ENCODE data around the gene PLB1. TPM values are rescaled to one million over a fixed set of nuclear protein-coding genes. Genes with fewer than 3 reads are reported as not detected.

Gene PLB1
- total RNA-seq, 1 experiment from 2014 or later: 0.91 TPM

DNA sequence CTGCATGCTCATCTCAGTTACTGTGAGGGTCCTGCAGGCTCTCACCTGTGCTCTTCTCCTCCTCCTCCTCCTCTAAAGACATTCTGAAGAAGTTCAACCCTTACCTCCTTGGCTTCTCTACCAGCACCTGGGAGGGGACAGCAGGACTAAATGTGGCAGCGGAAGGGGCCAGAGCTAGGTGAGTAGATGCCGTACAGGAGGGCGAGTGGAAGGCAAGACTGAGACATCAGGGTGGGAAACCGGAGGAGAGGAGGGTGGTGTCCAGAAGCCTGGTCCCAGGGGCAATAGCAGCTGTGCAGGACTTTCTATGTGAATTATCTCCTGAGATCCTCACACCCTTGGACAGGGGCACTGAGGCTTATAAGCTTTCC is 124.9 kb downstream of the PLB1 start:
- H3K9me3 Mint-ChIP-seq (ENCODE audit: unreplicated experiment): no peaks in the 10 kb centered on the region
- ChIA-PET CTCF (interaction anchor here (0.7 to 1.5 kb wide), 5 partner anchors 11 to 937 kb away, joined by 3 to 5 read pairs (median 4); no protein-coding TSS in a partner anchor), POLR2A (interaction anchor here (0.7 to 1.9 kb wide), 10 partner anchors 10 to 134 kb away, joined by 3 to 12 read pairs (median 4); partner anchors contain the start of gene PPP1CB)
- intact Hi-C loops (cut with micrococcal nuclease): loop anchor here (1.0 kb wide), 2 partner anchors 26 to 133 kb away; no protein-coding TSS in a partner anchor
- BruUV-seq (replicated peaks): no TSS peak
- H3K27ac Mint-ChIP-seq (ENCODE audit: low read depth, unreplicated experiment): peak overlapping the region; percentile 98
- DNase-seq (ENCODE audit: unreplicated experiment): no peak
- peaks cover 27% of the 10 kb centered on the region for H3K4me1 Mint-ChIP-seq (ENCODE audit: insufficient read depth, unreplicated experiment)
- H3K4me3 Mint-ChIP-seq (ENCODE audit: unreplicated experiment): no peak overlapping the region
- no peaks in the 10 kb centered on the region for H3K27me3 Mint-ChIP-seq (ENCODE audit: insufficient read depth, unreplicated experiment)
- TF ChIP-seq, protein P1, sequence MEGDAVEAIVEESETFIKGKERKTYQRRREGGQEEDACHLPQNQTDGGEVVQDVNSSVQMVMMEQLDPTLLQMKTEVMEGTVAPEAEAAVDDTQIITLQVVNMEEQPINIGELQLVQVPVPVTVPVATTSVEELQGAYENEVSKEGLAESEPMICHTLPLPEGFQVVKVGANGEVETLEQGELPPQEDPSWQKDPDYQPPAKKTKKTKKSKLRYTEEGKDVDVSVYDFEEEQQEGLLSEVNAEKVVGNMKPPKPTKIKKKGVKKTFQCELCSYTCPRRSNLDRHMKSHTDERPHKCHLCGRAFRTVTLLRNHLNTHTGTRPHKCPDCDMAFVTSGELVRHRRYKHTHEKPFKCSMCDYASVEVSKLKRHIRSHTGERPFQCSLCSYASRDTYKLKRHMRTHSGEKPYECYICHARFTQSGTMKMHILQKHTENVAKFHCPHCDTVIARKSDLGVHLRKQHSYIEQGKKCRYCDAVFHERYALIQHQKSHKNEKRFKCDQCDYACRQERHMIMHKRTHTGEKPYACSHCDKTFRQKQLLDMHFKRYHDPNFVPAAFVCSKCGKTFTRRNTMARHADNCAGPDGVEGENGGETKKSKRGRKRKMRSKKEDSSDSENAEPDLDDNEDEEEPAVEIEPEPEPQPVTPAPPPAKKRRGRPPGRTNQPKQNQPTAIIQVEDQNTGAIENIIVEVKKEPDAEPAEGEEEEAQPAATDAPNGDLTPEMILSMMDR (IDR thresholded peaks at IDR 0.05; ENCODE audit: unreplicated experiment): no peak
- H3K36me3 Mint-ChIP-seq (ENCODE audit: insufficient read depth, unreplicated experiment): no peaks in the 10 kb centered on the region

DNA sequence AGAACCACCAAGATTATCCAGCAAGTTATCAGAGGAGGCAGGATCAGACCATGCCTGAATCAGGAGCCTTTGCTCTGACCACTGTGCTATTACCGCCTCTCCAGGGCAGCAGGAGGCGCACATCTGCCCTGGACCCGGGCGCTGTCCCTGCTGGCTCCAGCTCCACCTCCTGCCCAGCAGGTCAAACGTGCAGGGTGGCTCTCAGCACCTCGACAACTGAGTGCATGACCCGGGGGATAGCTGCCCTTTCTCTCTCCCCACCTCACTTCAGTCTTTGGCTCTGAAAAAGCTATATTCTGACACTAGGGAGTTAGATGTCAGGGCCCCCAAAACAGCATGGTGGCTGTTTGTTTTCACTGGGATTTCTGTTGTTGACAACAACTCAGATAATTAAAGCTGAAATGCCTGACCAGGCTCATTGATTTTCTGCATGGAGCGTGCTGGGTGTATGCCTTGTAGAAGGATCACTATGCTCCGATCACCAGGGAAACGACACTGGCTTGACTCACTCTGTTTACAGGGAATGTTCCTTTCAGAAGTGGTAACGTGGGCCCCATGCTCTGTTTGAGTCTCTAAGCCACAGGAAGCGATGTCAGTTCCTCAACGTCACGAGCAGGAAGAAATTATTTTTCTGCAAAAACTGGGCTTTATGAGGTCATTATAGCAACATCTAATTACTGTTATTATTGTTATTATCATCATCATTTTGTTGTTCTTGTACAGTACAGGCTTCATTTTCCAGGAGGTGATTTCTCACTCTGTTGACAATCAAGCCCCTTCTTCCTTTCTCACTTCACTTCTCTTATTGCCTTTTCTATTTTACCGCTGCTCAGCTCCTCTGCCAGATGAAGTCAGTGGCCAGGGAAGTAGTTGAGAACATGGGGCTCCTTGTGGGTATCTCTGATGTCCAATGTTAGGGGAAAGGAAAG is 125.6 kb downstream of the PLB1 start:
- intact Hi-C loops (cut with micrococcal nuclease): loop anchor here (1.0 kb wide), 2 partner anchors 27 to 132 kb away; no protein-coding TSS in a partner anchor
- CTCF ChIA-PET: interaction anchor here (0.6 to 1.5 kb wide), 9 partner anchors 10 to 938 kb away, joined by 3 to 5 read pairs (median 4); no protein-coding TSS in a partner anchor
- H3K27ac Mint-ChIP-seq (ENCODE audit: low read depth, unreplicated experiment): peak overlapping the region; percentile 98
- H3K4me1 Mint-ChIP-seq (ENCODE audit: insufficient read depth, unreplicated experiment): peaks cover 27% of the 10 kb centered on the region
- POLR2A ChIA-PET: interaction anchor here (0.6 to 1.9 kb wide), 15 partner anchors 11 to 133 kb away, joined by 3 to 12 read pairs (median 4); partner anchors contain the start of gene PPP1CB
- H3K9me3 Mint-ChIP-seq (ENCODE audit: unreplicated experiment): no peaks in the 10 kb centered on the region
- no peaks in the 10 kb centered on the region for H3K36me3 Mint-ChIP-seq (ENCODE audit: insufficient read depth, unreplicated experiment)
- H3K27me3 Mint-ChIP-seq (ENCODE audit: insufficient read depth, unreplicated experiment): no peaks in the 10 kb centered on the region
- peak overlapping the region; percentile 9 for H3K4me3 Mint-ChIP-seq (ENCODE audit: unreplicated experiment)
- DNase-seq (ENCODE audit: unreplicated experiment): peak; percentile 73
- TF ChIP-seq, protein P1 (IDR thresholded peaks at IDR 0.05; ENCODE audit: unreplicated experiment): peak; percentile 30
- no TSS peak for BruUV-seq (replicated peaks)

DNA sequence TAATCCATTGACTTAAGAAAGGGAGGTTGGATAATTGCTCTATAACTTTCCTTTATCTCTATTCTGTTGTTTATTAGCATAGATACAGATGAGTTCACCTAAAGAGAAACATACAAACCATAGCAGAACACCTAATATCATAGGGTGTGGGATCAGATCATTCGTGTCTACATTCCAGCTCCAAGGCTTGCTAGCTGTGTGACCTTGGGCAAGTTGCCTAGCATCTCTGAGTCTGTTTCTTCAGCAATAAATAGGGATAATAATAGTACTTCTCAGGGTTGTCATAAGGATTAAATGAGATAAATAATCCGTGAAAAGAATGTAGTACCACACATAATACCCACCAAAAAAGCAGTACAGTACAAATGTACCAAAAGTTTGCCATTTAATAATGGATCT is 126.2 kb downstream of the PLB1 start:
- peaks cover 26% of the 10 kb centered on the region for H3K4me1 Mint-ChIP-seq (ENCODE audit: insufficient read depth, unreplicated experiment)
- H3K9me3 Mint-ChIP-seq (ENCODE audit: unreplicated experiment): no peaks in the 10 kb centered on the region
- H3K27ac Mint-ChIP-seq (ENCODE audit: low read depth, unreplicated experiment): peak overlapping the region; percentile 98
- intact Hi-C loops (cut with micrococcal nuclease): no loop called here
- peak overlapping the region; percentile 9 for H3K4me3 Mint-ChIP-seq (ENCODE audit: unreplicated experiment)
- ChIA-PET POLR2A (interaction anchor here (0.6 to 1.9 kb wide), 8 partner anchors 12 to 130 kb away, joined by 3 to 12 read pairs (median 4); partner anchors contain the start of gene PPP1CB), CTCF (interaction anchor here (0.7 to 1.5 kb wide), 5 partner anchors 12 to 938 kb away, joined by 3 to 5 read pairs (median 4); no protein-coding TSS in a partner anchor)
- no peaks in the 10 kb centered on the region for H3K27me3 Mint-ChIP-seq (ENCODE audit: insufficient read depth, unreplicated experiment)
- no peaks in the 10 kb centered on the region for H3K36me3 Mint-ChIP-seq (ENCODE audit: insufficient read depth, unreplicated experiment)
- no peak for DNase-seq (ENCODE audit: unreplicated experiment)
- TSS peak; percentile 77 for BruUV-seq (replicated peaks)
- TF ChIP-seq, protein P1 (IDR thresholded peaks at IDR 0.05; ENCODE audit: unreplicated experiment): no peak
